GM12874 (cell line): ENCODE data around the gene TSSK3.

Source experiments
- CTCF ChIP-seq: IDR thresholded peaks from 2 replicates; pipeline ENCODE4 v1.5.1; 2011; ENCODE audit warnings: low read depth, mild to moderate bottlenecking, control low read depth, low read length, moderate library complexity; ENCODE audit not compliant: insufficient read depth

The TSSK3 gene

GRCh38 chr1:32399843-32400242, 37.5 kb downstream of the TSSK3 start:
- no peak for TF ChIP-seq CTCF

- TF ChIP-seq CTCF: peak; percentile 89
Measured at GRCh38 chr1:32400876-32401631, 38.7 kb downstream of the TSSK3 start.

GRCh38 chr1:32404946-32405345, 42.6 kb downstream of the TSSK3 start:
- no peak for TF ChIP-seq CTCF

- TF ChIP-seq CTCF: no peak
Measured at GRCh38 chr1:32405672-32406467, 43.5 kb downstream of the TSSK3 start.

GRCh38 chr1:32406629-32407111, 44.3 kb downstream of the TSSK3 start:
- no peak for TF ChIP-seq CTCF

GRCh38 chr1:32411261-32411660, 48.9 kb downstream of the TSSK3 start:
- TF ChIP-seq CTCF: no peak

- TF ChIP-seq CTCF: peak; percentile 84
Measured at GRCh38 chr1:32413507-32414185, 51.3 kb downstream of the TSSK3 start.
